ENCODE data around the gene ZDHHC12. TPM values are rescaled to one million over a fixed set of nuclear protein-coding genes. Genes with fewer than 3 reads are reported as not detected.
A peak's percentile ranks its signal among the peaks of the same experiment; 100 is the strongest.
"Not testable (repeated sequence)": the region's sequence is repeated elsewhere in the genome, so short reads cannot be mapped to it uniquely, and the experiment has no call there.

The ZDHHC12 gene
- total RNA-seq, 2 donors from 2014 or later: 76.2 to 82.5 TPM

DNA sequence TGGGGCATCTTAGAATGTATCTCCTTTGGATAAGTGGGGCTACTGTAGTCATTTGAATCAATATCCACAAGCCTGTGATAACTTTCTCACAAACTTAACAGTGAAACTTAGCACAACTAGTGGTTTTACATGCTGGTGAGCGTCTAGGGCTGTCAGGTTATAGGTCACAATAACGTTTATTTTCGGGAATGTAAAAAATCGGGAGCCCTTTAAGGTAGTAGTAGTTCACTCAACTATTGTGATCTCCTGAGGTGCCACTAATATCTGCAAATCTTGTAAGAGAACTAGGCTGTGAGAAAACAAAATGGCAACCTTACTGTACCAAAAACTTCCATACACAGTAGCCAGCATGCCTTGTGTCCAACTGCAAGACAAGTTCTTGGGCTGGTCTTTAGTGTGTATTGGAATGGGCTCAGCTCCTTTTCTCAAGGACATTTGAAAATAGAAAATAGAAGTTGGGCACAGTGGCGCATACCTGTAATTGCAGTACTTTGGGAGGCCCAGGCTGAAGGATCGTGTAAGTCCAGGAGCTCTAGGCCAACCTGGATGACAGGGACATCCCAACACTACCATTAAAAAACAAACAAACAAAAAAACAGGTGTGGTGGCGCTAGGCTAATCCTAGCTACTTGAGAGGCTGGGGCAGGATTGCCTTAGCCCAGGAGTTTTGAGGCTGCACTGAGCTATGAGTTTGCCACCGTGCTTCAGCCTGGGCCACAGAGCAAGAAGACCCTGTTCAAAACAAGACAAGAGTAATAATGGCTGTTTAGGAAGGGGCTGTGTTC, 26.8 kb downstream of the ZDHHC12 start:
- no peak for ATAC-seq
- intact Hi-C loops (cut with DNase I, micrococcal nuclease): no loop called here
- no peak for DNase-seq

DNA sequence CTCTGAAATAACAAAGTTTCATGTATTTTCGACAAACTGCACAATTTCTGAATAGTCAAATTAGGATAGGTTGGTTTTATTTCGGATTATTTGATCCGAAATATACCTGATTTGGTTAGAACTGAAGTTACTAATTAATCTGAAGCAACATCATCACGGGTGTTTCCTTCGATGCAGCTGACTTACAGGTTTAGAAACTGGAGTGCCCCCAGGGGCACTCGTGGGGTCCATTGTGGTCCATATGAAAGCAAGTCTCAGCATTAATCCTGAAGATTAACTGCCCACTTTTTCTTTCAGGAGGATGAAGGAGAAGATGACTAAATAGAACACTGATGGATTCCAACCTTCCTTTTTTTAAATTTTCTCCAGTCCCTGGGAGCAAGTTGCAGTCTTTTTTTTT, 29.6 kb downstream of the ZDHHC12 start:
- intact Hi-C loops (cut with DNase I, micrococcal nuclease): no loop called here
- ATAC-seq (no peak), DNase-seq (no peak)

DNA sequence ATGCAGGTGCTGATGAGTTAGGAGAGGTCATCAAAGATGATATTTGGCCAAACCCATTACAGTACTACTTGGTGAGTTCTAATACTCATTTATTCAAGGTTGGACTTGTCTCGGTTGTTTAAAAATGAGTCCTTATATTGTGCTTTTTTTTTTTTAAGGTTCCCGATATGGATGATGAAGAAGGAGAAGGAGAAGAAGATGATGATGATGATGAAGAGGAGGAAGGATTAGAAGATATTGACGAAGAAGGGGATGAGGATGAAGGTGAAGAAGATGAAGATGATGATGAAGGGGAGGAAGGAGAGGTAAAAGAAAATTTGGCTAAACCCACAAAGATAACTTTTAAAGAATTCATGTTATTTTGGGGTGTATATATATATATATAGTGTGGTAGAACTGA, 30.2 kb downstream of the ZDHHC12 start:
- ATAC-seq; intact Hi-C loops (cut with DNase I, micrococcal nuclease): not testable (repeated sequence)

DNA sequence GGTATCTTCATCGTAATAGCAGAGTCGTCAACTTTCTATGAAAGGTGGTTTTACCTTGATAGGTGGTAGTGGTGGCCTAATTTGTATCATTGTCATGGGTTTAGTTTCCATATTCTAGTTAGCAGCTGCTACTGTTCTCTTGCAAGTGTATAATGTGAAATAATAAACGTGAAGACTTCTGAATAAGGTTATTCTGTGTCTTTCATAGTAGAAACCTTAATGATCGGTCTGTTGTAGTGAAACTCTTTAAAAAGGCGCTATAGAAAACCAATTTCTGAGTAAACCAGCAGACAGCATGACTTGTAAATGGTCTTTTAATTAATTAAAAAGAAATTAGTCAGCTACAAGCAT, 33.3 kb downstream of the ZDHHC12 start:
- DNase-seq (no peak), ATAC-seq (no peak)
- intact Hi-C loops (cut with DNase I, micrococcal nuclease): no loop called here

More for the DNA sequence above, 30.2 kb downstream of the ZDHHC12 start:
- not testable (repeated sequence) for DNase-seq

DNA sequence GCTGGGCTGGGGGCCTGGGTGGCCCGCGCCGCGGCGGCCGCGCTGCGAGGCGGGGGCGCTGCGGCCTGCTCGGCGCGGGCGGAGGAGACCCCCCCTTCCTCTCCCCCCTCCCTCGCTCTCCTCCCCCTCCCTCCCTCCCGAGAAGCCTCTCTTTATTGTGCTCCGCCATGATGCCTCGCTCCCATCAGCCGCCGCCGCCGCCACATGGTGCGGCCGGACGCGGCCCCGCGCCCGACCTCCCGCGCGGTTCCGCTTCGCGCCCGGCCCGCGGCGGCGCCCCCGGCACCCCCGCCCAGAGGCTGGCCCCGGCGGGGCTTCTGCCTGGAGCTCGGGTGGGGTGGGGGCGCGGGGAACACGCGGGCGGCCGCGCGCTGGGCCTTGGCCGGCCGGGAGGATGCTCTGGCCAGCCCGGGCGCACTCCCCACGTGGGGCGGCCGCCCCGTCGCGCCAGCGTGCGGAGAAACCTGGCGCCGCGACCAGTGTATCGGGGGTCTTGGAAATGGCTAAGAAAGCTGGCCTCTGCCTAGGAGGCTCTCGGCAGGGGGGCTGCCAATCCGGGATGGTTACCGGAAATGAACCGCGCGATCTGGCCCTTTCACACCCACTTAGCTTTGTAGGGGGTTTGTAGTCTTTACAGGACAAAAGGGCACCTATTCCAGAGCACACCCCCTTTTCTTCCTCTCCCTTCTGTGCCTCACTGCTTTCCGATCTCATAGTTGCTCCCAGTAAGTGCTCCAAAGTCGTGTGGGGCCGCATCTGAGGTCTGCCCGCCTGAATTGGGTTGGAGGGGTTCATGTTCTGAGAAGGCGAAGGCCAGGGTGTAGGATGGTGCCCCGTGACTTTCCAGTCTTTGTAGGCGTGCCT, 33.9 kb downstream of the ZDHHC12 start:
- ATAC-seq (no peak), DNase-seq (peak in 1 of 2 donors; percentile 63)
- intact Hi-C loops (cut with DNase I, micrococcal nuclease): no loop called here

DNA sequence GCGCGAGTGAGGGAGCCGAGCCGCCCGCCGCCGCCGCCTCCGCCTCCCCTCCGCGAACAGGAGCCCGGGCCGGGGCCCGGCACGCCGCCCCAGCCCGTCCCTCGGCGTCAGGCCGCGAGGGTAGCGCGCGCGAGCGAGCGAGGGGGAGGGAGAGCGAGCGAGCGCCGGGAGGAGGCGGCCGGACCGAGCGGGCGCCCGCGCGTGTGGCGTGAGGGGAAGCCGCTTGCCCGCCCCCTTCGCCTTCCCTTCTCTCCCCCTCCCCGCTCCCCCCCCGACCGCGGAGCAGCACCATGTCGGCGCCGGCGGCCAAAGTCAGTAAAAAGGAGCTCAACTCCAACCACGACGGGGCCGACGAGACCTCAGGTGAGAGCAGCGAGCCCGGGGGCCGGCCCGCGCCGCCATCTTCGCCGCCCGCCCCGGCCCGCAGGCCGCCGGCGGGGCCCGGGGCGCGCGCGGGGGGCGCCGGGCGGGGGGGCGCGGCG, 34.6 kb downstream of the ZDHHC12 start:
- DNase-seq (peak; percentile 60 to 71), ATAC-seq (peak; percentile 10)

DNA sequence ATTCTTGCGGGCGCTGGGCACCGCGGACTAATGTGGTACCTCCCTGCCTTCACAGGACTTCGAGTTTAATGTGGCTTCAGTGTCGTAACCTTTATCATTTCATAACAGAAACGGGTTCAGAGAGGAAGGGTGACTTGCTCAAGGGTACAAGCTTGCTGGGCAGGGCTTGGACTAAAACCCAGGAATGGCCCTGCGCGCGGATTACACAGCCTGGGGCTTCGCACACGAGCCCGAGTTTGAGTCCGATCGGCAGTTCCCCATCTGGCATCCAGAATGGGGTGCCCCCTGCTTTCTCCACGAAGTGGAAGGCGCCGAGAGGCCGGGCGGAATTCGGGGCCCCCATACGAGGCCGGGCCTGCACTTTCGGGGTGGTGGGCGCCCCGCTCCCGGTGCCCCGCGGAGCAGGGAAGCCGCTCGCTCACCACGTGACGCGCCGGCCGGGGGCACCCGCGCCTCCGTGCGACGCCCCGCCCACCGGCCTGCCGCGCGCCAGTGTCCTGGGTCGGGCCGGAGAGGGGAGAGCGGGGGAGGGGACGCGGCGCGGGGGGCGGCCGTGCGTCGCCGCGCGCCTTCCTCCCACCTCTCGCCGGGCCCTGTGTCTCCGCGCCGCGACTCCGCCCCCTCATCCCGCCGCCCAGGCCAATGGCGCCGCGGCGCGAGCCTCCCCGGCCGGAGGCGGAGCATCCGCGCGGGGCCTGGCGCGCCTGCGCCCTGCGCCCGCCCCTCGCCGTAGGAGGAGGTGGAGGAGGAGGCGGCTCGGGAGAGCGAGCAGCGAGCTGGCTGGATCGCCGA, 35.2 kb downstream of the ZDHHC12 start, which contains the start of gene SET:
Gene SET (plus strand): TSS at position 722 of the 792 bp plus-strand sequence. CDS start 361 bp downstream, outside the sequence.
- ATAC-seq (peak; percentile 71), DNase-seq (peak; percentile 94 to 97)
- intact Hi-C loops (cut with DNase I, micrococcal nuclease): no loop called here

More for the DNA sequence above, 34.6 kb downstream of the ZDHHC12 start:
- intact Hi-C loops (cut with DNase I, micrococcal nuclease): no loop called here

DNA sequence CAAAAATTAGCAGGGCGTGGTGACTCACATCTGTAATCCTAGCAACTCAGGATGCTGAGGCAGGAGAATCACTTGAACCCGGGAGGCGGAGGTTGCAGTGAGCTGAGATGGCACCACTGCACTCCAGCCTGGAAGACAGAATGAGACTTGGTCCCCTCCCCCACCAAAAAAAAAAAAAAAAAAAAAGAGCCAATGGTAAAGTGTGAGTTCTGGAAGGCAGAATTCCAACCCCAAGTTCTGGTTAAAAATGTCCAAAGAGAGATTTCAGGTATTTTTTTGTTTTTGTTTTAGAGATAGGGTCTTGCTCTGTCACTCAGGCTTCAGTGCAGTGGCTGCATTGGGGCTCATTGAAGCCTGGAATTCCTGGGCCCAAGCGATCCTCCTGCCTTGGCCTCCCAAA, 36.5 kb downstream of the ZDHHC12 start:
- intact Hi-C loops (cut with DNase I, micrococcal nuclease): no loop called here
- no peak for DNase-seq
- no peak for ATAC-seq

DNA sequence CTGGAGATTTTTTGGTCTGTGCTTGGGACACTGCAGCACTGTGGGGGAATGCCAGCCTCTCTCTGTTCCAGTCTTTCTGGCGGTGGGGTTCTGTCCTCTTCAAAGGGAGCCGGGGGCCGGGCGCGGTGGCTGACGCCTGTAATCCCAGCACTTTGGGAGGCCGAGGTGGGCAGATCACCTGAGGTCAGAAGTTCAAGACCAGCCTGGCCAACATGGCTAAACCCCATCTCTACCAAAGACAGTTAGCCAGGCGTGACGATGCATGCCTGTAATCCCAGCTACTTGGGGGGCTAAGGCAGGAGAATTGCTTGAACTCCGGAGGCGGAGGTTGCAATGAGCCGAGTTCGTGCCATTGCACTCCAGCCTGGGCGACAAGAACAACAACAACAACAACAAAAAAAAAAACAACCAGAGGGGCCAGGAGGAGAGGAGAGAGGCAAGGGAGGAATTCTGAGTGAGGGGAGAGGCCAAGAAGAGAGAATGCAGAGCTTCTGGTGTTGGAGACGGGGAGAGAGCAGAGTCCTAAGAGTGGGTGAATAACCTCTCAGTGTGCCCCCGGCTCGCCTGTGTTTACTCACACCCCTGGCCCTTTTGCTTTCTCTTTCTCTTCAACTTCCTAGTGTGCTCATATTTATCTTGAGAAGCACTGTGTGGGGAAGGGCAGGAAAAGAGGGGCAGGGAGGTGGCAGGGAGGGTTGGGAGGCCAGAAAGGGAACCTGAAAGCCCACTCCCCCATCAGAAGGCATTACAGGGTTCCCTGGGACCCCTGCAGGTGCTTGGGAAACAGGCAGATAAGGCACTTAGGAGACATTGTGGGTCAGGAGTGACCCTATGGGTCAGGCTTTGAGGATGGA, 38.1 kb downstream of the ZDHHC12 start:
- DNase-seq (peak; percentile 57 to 58), ATAC-seq (peak; percentile 17)
- intact Hi-C loops (cut with DNase I, micrococcal nuclease): no loop called here

DNA sequence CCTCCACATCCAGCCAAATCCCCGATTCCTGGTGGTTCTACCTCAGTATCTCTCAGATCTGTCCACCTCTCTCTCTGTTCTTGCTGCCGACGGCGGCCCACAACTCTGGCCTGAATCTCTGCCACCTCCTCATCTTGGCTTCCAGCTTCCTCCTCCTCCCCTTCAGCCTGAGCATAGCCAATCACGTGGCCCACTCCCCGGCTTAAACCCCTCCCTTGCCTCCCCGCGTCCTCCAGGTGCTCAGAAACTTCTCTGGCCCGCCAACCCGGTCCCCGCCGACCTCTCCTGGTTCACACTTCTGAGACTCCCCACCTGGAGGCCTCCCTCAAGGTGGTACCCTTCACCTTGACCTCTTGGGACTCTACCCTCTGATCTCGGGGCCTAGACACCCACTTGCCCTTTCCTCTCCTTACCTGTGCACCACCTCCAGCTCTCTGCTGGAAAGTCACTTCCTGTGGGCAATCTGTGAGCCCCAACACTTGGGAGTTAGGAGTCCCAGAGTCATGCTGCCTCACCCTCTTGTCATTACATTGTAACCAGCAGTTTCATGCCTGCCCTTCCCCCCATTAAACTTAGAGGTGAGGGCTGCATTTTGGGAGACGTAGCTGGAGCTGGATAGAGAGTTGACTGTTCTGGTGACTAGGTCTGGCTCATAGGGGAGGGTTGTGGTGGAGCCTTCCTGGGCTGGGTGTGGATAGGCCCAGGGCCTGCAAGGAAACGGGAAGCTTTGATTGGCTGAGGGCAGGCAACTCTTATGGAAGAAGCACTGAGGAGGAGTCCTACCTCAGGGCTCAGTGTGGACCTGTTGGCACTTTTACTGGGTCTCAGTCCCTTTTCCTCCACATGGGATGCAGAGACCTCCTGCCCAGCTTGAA, 39.4 kb downstream of the ZDHHC12 start:
- ATAC-seq (peak; percentile 75), DNase-seq (peak; percentile 92 to 93)
- intact Hi-C loops (cut with DNase I, micrococcal nuclease): no loop called here

DNA sequence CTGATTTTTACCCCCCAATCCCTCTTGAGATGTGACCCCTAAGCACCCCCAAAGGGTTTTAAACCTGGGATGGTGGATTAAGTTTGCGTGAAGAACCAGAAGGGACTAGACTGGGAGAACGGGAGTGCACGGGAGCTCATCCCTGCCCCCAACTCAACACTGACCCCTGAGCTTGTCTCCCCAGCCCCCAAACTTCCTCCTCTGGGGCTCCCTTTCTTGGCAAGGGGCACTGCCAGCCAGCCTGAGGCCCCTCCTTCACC, 39.9 kb downstream of the ZDHHC12 start:
- DNase-seq (no peak), ATAC-seq (peak; percentile 16)
- intact Hi-C loops (cut with DNase I, micrococcal nuclease): no loop called here

DNA sequence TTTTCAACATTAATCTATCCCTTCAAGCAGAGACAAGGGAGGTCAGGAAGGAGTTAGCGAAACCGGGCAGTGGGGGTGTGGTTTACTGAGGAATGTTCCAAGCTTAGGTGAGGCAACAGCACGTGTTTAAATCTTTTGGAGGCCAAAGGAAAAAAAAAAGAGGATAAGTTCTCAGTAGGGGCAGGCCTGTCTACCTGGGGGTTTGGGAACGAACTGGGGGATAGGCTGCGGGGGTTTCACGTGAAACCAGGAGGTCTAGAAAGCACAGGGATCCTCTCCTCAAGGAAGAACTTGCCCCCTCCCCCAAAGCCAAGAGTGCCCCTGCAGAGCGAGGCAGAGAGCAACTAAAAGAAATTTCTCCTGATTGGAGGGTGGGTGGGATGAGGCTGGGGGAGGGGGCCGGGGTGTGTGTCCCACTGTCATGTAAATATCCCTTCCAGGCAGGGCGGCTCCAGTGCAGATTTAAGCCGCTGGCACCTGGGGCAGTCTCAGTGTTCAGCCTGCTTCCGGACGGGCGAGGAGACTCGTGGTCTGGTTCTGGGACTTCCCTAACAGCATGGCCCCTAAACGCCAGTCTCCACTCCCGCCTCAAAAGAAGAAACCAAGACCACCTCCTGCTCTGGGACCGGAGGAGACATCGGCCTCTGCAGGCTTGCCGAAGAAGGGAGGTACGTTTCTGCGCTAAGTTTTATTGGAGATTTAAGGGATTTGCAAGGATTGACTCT, 40.4 kb downstream of the ZDHHC12 start:
- peak; percentile 51 for ATAC-seq
- peak; percentile 69 to 76 for DNase-seq
- intact Hi-C loops (cut with DNase I, micrococcal nuclease): no loop called here

DNA sequence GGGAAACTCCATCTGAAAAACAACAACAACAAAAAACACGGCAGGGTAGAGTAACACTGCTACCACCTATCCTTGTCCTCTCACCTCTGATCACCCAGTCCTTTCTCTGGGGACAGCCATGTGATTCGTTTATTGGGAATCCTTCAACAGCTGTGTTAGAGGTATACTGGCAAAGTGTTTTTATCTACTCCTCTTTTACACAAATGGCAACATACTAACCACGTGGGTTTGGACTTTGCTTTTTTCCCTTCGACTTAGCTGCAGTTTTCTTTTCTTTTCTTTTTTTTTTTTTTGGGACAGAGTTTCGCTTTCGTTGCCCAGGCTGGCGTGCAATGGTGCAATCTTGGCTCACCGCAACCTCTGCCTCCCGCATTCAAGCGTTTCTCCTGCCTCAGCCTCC, 46.1 kb downstream of the ZDHHC12 start:
- no peak for ATAC-seq
- no peak for DNase-seq
- intact Hi-C loops (cut with DNase I, micrococcal nuclease): no loop called here

DNA sequence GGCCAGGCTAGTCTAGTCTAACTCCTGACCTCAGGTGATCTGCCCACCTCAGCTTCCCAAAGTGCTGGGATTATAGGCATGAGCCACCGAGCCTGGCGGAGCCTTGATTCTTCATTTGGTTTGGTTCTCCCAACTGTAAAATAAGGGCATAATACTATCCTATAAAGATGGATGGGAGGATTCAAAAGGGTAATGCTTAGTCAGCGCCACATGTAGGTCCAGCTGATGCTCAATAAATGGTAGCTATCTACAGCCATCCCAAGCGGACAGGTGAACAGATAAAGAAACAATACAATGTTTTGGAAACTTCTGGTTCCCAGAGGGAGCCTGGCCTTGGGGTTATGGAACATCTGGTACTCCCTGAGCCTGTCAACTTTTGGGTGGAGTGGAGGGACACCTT, 48.5 kb downstream of the ZDHHC12 start:
- no peak for DNase-seq
- no peak for ATAC-seq

More for the DNA sequence above, 48.5 kb downstream of the ZDHHC12 start:
- intact Hi-C loops (cut with DNase I, micrococcal nuclease): no loop called here

Measured in left colon (tissue), 2 donors.